Measurements from ENCODE around the gene GK. TPM values are rescaled to one million over a fixed set of nuclear protein-coding genes. Genes with fewer than 3 reads are reported as not detected.
"Not testable (repeated sequence)": the region's sequence is repeated elsewhere in the genome, so short reads cannot be mapped to it uniquely, and the experiment has no call there.

GK gene
- polyA plus RNA-seq, 1 donor, result 133 TPM

DNA sequence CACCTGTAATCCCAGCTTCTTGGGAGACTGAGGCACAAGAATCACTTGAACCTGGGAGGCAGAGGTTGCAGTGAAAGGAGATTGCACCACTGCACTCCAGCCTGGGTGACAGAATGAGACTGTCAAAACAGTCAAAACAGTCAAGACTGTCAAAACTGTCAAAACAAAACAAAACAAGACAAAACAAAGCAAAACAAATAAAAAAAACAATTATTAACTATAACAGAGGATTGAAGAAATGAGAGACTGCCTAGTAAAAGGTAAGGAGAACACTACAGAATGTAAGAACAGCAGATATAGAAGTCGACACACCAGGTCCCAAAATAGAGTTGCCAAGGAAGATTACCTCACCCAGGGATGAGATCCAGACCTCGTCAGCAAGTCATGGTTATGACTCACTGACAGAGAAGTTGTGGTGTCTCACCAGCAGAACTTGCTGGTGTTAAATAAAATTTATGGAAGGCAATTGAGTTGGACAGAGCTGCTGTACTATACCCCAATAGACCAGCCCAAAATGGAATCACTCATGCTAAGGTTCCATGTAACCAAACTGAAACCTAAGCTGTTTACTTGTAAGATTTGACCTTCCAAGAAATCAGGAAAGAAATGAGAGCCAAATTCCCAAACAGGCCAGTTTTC, 32.1 kb upstream of the GK start:
- Histone ChIP-seq H3K4me3 (ENCODE audit: low read length) (no peak overlapping the region), H3K27me3 (ENCODE audit: control insufficient read depth, insufficient read depth, low read length) (no peaks in the 10 kb centered on the region), H3K4me1 (ENCODE audit: control insufficient read depth, insufficient read depth, low read length) (no peaks in the 10 kb centered on the region), H3K27ac (ENCODE audit: low read length) (no peak overlapping the region), H3K36me3 (ENCODE audit: control insufficient read depth, insufficient read depth, low read length) (no peaks in the 10 kb centered on the region), H3K9me3 (ENCODE audit: control insufficient read depth, low read depth, low read length) (peaks cover 3% of the 10 kb centered on the region)
- no peak for DNase-seq
- WGBS (ENCODE audit: insufficient coverage, low lambda C conversion rate), result no CpG with 5 or more reads among the region's 2 CpGs

DNA sequence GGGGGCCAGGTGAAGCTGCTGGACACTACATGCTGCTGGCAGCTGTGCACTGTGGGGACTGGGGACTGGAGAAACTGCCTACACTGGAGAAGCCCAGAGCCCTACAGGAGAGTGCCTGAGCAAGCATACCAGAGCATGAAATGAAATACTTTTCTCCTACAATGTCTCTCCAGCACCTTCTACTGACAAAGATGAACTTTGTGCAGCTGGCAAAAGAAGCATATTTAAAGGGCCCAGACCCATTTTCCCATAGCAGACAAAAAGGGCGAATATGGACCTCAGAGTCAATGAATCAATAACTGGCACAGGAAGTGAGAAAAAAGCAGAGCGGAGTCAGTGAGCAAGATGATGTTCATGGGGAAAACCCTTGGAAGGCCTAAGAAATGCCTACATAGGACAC, 30.9 kb upstream of the GK start:
- Histone ChIP-seq H3K27me3 (ENCODE audit: control insufficient read depth, insufficient read depth, low read length) (no peaks in the 10 kb centered on the region), H3K4me1 (ENCODE audit: control insufficient read depth, insufficient read depth, low read length) (peaks cover 5% of the 10 kb centered on the region), H3K36me3 (ENCODE audit: control insufficient read depth, insufficient read depth, low read length) (no peaks in the 10 kb centered on the region), H3K4me3 (ENCODE audit: low read length) (no peak overlapping the region), H3K9me3 (ENCODE audit: control insufficient read depth, low read depth, low read length) (peaks cover 3% of the 10 kb centered on the region), H3K27ac (ENCODE audit: low read length) (no peak overlapping the region)
- WGBS (ENCODE audit: insufficient coverage, low lambda C conversion rate), result no CpG with 5 or more reads among the region's 2 CpGs
- no peak for DNase-seq

DNA sequence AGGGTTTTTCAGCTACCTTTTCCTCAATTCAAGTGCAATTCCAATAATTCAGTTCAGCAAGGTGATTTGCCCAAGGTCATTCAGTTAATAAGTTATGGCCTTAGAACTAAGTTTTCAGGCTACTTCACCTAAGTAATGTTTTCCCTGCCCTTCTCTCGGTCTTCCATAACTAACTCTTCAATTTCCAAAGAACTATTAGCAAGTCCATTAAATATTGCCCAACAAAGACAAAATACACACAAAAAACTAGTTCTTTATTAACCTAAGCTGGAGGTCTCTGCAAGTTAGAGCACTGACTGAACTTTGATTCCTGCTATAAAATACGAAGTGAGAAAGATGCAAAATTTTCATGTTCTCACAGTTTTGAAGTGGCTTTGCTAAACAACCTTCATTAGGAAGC, 26.8 kb upstream of the GK start:
- peak in 1 of 2 donors; percentile 66 for DNase-seq
- Histone ChIP-seq H3K27me3 (ENCODE audit: control insufficient read depth, insufficient read depth, low read length) (no peaks in the 10 kb centered on the region), H3K9me3 (ENCODE audit: control insufficient read depth, low read depth, low read length) (peaks cover 8% of the 10 kb centered on the region), H3K27ac (ENCODE audit: low read length) (peak overlapping the region; percentile 81), H3K36me3 (ENCODE audit: control insufficient read depth, insufficient read depth, low read length) (no peaks in the 10 kb centered on the region), H3K4me1 (ENCODE audit: control insufficient read depth, insufficient read depth, low read length) (peaks cover 14% of the 10 kb centered on the region), H3K4me3 (ENCODE audit: low read length) (no peak overlapping the region)
- no CpG with 5 or more reads among the region's 2 CpGs for WGBS (ENCODE audit: insufficient coverage, low lambda C conversion rate)

DNA sequence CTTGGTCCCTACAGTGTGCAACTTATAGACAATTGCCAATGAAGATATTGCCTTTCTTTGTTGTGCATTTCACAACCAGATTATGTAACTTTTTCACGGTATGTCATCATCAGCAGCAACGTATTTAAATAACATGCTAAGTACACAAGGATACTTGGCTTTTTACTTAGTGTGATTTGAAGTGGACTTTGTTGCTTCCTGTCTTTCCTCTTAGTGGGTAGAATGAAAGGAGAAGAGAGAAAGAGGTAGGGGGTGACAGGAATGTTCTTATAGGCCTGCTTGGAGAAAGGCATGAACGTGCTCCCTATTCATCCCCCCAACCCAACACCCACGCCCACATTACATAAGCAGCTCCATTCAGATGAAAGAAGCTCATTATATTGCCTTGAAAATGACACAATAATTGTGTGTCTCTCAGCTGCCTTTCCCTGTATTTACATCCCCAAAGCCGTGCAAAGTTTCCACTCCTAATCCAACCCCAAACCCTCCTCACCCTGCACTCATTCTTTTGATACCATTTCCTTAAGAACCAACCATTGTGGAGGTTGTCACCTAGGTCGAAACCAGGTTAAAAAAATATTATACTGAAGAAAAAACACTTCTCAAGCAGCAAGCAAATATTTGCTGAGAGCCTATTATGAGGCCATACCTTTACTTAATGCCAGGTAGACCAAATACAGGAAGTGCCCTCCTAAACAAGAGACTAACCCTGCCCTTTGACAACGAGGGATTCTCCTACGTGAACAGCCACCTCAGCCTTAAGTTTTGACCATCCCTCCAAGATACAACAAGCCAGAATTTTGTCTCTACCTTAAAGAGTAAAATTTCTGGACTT, 25.2 kb upstream of the GK start:
- DNase-seq, result peak; percentile 48 to 79
- Histone ChIP-seq H3K4me1 (ENCODE audit: control insufficient read depth, insufficient read depth, low read length) (peaks cover 14% of the 10 kb centered on the region), H3K4me3 (ENCODE audit: low read length) (no peak overlapping the region), H3K27ac (ENCODE audit: low read length) (peak overlapping the region; percentile 81), H3K36me3 (ENCODE audit: control insufficient read depth, insufficient read depth, low read length) (no peaks in the 10 kb centered on the region), H3K27me3 (ENCODE audit: control insufficient read depth, insufficient read depth, low read length) (no peaks in the 10 kb centered on the region), H3K9me3 (ENCODE audit: control insufficient read depth, low read depth, low read length) (peaks cover 5% of the 10 kb centered on the region)
- WGBS (ENCODE audit: insufficient coverage, low lambda C conversion rate), result no CpG with 5 or more reads among the region's 8 CpGs

DNA sequence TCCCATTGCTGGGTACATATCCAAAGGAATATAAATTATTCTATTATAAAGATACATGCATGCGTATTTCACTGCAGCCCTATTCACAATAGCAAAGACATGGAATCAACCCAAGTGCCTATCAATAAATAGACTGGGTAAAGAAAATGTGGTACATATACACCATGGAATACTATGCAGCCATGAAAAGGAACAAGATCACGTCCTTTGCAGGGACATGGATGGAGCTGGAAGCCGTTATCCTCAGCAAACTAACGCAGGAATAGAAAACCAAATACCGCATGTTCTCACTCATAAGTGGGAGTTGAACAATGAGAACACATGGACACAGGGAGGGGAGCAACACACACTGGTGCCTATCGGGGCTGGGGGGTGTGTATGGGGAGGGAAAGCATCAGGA, 19.2 kb upstream of the GK start:
- WGBS (ENCODE audit: insufficient coverage, low lambda C conversion rate), result no CpG with 5 or more reads among the region's 6 CpGs
- not testable (repeated sequence) for H3K4me1 ChIP-seq (ENCODE audit: control insufficient read depth, insufficient read depth, low read length)

DNA sequence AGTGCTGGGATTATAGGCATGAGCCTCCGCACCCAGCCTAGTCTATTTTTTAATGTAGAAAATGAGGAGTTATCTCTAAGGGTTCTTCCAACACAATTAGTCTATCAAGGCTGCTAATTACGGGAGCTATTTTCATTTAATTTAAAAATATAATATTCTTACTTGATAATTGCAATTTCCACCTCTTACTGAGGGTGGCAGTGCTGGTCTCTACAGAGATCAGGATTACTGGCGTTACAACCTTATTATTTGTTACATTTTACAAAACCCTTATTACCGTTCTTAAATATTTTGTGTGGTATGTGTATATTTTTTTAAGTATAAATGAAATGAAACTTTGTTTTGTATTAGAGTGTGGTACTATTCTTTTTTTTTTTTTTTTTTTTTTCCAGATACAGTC, 17.6 kb upstream of the GK start:
- Histone ChIP-seq H3K4me1 (ENCODE audit: control insufficient read depth, insufficient read depth, low read length) (no peaks in the 10 kb centered on the region), H3K36me3 (ENCODE audit: control insufficient read depth, insufficient read depth, low read length) (no peaks in the 10 kb centered on the region), H3K27me3 (ENCODE audit: control insufficient read depth, insufficient read depth, low read length) (no peaks in the 10 kb centered on the region), H3K27ac (ENCODE audit: low read length) (no peak overlapping the region), H3K9me3 (ENCODE audit: control insufficient read depth, low read depth, low read length) (peaks cover 2% of the 10 kb centered on the region), H3K4me3 (ENCODE audit: low read length) (no peak overlapping the region)
- no peak for DNase-seq
- WGBS (ENCODE audit: insufficient coverage, low lambda C conversion rate), result no CpG with 5 or more reads among the region's 4 CpGs

More for the DNA sequence above, 19.2 kb upstream of the GK start:
- not testable (repeated sequence) for H3K27me3 ChIP-seq (ENCODE audit: control insufficient read depth, insufficient read depth, low read length); H3K4me3 ChIP-seq (ENCODE audit: low read length); H3K27ac ChIP-seq (ENCODE audit: low read length); DNase-seq; H3K9me3 ChIP-seq (ENCODE audit: control insufficient read depth, low read depth, low read length); H3K36me3 ChIP-seq (ENCODE audit: control insufficient read depth, insufficient read depth, low read length)

DNA sequence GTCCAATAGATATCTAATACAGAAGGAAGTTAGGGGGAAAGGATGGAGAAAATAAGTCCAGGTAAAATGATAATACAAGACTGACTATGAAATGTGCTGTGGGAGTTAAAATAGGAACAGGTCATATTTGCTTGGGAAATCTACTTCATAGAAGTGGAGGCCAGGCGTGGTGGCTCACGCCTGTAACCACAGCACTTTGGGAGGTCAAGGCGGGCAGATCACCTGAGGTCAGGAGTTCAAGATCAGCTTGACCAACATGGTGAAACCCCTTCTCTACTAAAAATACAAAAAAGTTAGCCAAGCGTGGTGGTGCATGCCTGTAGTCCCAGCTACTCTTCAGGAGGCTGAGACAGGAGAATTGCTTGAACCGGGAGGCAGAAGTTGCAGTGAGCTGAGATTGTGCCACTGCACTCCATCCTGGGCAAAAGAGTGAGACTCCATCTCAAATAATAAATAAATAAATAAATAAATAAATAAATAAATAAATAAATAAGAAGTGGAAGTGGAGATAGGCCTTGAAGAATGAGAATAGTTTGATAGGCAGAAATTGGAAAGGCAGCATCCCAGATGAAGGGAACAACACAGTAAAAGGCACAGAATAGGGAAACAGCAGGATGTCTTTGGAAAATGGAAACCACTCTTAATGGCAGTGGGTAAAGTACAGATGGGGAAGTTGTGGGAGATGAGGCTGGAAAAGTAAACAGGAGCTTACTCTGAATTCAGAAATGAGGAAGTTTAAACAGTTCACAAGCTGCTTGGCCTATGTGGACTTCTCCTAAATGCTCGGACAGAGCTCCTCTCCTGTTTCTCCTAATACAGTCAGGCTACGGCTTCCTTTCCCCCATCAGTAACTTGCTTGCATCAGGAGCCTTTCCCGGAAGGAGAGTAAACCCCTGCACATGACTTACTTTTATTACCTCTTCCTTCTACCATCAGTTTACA, 15.1 kb upstream of the GK start:
- H3K4me1 ChIP-seq (ENCODE audit: control insufficient read depth, insufficient read depth, low read length), result no peaks in the 10 kb centered on the region
- no peak overlapping the region for H3K4me3 ChIP-seq (ENCODE audit: low read length)
- H3K27me3 ChIP-seq (ENCODE audit: control insufficient read depth, insufficient read depth, low read length), result no peaks in the 10 kb centered on the region
- DNase-seq, result peak in 1 of 2 donors; percentile 9
- H3K9me3 ChIP-seq (ENCODE audit: control insufficient read depth, low read depth, low read length), result no peaks in the 10 kb centered on the region
- no peak overlapping the region for H3K27ac ChIP-seq (ENCODE audit: low read length)
- WGBS (ENCODE audit: insufficient coverage, low lambda C conversion rate), result no CpG with 5 or more reads among the region's 8 CpGs
- H3K36me3 ChIP-seq (ENCODE audit: control insufficient read depth, insufficient read depth, low read length), result no peaks in the 10 kb centered on the region

DNA sequence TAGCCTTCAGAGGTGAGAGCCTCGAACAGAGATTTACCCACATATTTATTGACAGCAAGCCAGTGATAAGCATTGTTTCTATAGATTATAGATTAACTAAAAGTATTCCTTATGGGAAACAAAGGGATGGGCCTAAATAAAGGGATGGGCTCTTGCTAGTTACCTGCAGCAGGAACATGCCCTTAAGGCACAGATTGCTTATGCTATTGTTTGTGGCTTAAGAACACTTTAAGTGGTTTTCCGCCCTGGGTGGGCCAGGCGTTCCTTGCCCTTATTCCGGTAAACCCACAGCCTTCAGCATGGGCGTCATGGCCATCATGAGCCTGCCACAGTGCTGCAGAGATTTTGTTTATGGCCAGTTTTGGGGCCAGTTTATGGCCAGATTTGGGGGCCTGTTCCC, 13.5 kb upstream of the GK start:
- DNase-seq, result not testable (repeated sequence)
- no CpG with 5 or more reads among the region's 5 CpGs for WGBS (ENCODE audit: insufficient coverage, low lambda C conversion rate)

DNA sequence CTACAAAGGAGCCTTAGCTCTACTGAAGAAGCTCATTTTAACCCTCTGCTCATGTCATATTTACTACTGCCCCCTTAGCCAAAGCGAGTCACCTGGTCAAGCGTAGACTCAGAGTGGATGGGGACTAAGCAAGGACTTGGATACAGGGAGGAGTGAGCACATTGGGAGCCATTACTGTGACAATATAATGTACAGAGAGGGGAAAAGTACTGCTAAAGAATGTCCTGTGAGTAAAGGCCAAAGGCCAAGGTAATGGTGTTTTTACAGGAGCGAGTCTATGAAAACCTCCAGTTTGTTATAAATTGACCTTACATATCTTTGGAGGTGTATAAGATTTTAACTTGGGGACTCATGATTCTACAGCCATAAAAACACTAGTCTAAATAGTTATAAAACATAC, 10.6 kb upstream of the GK start:
- WGBS (ENCODE audit: insufficient coverage, low lambda C conversion rate), result no CpG with 5 or more reads among the region's 3 CpGs
- no peaks in the 10 kb centered on the region for H3K36me3 ChIP-seq (ENCODE audit: control insufficient read depth, insufficient read depth, low read length)
- no peak overlapping the region for H3K4me3 ChIP-seq (ENCODE audit: low read length)
- H3K27me3 ChIP-seq (ENCODE audit: control insufficient read depth, insufficient read depth, low read length), result no peaks in the 10 kb centered on the region
- H3K4me1 ChIP-seq (ENCODE audit: control insufficient read depth, insufficient read depth, low read length), result no peaks in the 10 kb centered on the region
- DNase-seq, result no peak
- no peaks in the 10 kb centered on the region for H3K9me3 ChIP-seq (ENCODE audit: control insufficient read depth, low read depth, low read length)
- no peak overlapping the region for H3K27ac ChIP-seq (ENCODE audit: low read length)

More for the DNA sequence above, 13.5 kb upstream of the GK start:
- not testable (repeated sequence) for H3K27ac ChIP-seq (ENCODE audit: low read length); H3K36me3 ChIP-seq (ENCODE audit: control insufficient read depth, insufficient read depth, low read length); H3K27me3 ChIP-seq (ENCODE audit: control insufficient read depth, insufficient read depth, low read length); H3K4me1 ChIP-seq (ENCODE audit: control insufficient read depth, insufficient read depth, low read length); H3K4me3 ChIP-seq (ENCODE audit: low read length); H3K9me3 ChIP-seq (ENCODE audit: control insufficient read depth, low read depth, low read length)

DNA sequence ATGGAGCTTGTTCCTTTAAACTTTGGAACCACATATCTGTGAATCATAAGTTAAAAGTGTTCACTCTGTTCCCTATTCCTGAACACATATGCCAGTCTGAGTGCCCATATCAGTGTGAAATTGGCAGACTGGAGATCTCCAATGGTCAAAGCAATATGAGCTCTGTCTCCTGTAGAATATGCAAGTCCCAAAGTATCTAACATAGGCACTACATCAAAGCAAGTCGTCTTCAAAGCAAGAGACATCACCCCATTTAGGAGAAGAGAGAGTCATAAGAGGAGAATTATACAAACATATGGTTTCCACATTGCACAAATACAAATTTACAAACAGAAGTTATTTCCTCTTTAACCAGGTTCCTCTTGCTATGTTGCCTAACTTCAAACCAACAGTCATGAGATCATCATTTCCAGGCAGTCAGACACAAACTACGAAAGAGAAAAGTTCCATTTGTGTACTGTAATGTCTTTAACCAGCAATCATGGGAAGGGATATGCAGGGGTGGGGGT, 9.9 kb upstream of the GK start:
- H3K36me3 ChIP-seq (ENCODE audit: control insufficient read depth, insufficient read depth, low read length), result no peaks in the 10 kb centered on the region
- WGBS (ENCODE audit: insufficient coverage, low lambda C conversion rate), result no CpG with 5 or more reads among the region's 2 CpGs
- no peaks in the 10 kb centered on the region for H3K27me3 ChIP-seq (ENCODE audit: control insufficient read depth, insufficient read depth, low read length)
- no peak overlapping the region for H3K27ac ChIP-seq (ENCODE audit: low read length)
- no peaks in the 10 kb centered on the region for H3K9me3 ChIP-seq (ENCODE audit: control insufficient read depth, low read depth, low read length)
- no peaks in the 10 kb centered on the region for H3K4me1 ChIP-seq (ENCODE audit: control insufficient read depth, insufficient read depth, low read length)
- no peak overlapping the region for H3K4me3 ChIP-seq (ENCODE audit: low read length)
- DNase-seq, result no peak
